Activated naive CD8-positive, alpha-beta T cell (primary cell): ENCODE data around the gene RNF144A.

Source experiments
- H3K27ac Mint-ChIP-seq: one replicate; pipeline ENCODE4 v1.8.0; 2021; ENCODE audit warnings: mixed read lengths
- H3K27me3 Mint-ChIP-seq: one replicate; pipeline ENCODE4 v1.8.0; 2021; ENCODE audit warnings: mixed read lengths
- H3K36me3 Mint-ChIP-seq: one replicate; pipeline ENCODE4 v1.8.0; 2021; ENCODE audit warnings: mixed read lengths
- H3K4me1 Mint-ChIP-seq: one replicate; pipeline ENCODE4 v1.8.0; 2021; ENCODE audit warnings: low read depth, mixed read lengths
- H3K4me3 Mint-ChIP-seq: one replicate; pipeline ENCODE4 v1.8.0; 2021; ENCODE audit warnings: mild to moderate bottlenecking, mixed read lengths
- H3K9me3 Mint-ChIP-seq: one replicate; pipeline ENCODE4 v1.8.0; 2021; ENCODE audit warnings: low read depth, mixed read lengths

Gene RNF144A

DNA sequence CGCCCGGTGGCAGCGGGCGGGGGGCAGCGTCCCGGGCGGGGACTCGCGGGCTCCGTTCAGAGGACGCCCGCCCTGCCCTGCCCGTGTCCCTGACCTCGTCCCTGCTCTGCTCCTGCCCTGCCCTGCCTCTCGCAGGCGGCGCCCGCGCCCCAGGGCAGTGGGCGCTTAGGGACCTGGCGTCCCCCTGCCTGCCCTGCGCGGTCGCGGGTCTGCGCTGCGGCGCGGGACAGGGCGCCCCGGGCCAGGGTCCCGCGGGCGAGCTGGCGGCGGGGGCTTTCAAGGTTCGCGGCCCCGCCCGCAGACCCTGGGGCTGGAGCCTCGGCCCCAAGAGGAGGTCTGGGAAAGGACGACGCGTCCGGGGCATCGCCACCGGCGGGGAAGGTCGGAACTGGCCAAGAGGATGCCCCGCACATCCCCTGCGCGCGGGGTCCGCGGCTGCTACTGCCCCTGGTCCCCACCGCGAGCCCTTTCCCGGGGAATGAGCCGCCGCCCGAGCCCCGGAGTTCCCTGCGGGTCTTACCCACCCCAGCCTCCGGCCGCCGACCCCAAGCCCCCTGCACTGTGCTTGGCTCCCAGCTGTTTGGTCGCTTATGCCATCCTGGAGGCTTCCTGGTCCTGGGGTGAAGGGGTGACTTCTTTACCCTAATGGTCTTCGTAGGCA is 679 bp downstream of the RNF144A start:
- Mint-ChIP-seq H3K36me3 (peaks cover 3% of the 10 kb centered on the region), H3K9me3 (no peaks in the 10 kb centered on the region), H3K4me1 (peaks cover 76% of the 10 kb centered on the region), H3K27ac (peak overlapping the region; percentile 77), H3K4me3 (peak overlapping the region; percentile 86), H3K27me3 (no peaks in the 10 kb centered on the region)

DNA sequence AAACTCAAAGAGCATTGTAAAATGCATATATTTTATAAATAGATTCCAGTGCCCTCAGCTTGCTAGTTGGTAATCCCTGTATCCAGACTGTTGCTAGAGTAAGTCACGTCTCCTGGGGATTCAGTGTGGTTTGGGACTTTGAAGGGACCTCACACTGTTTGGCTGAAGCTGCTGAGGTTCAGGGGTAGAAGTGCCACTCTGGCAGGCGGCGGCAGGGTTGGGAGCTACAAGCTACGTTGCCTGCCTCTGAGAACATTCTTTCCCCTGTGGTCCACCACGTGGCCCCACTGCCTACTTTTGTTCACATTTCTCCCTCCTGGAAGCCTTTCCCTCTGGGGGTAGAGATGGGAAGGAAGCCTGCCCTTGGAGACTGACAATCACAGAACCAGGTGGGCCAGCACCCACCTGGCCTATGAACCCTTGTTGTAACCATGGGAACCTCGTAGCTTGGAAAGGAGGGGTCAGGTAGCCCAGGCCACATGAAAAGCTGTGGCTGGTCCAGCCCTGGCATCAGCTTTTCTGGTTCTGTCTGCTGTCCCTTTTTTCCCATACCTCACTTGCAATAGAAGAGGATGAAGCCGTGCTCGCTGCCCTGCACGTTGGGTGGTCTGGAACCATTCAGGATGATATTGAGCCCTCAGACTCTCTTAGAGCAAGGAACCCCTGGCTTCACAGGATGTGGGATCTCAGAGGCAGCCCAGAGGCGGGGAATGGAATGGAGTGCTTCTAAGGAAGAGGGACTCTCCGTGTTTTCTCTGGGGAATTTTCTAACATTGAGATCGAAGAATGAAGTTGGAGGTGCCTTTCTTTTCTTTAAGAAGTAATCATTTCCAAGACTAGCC is 2.9 kb downstream of the RNF144A start:
- H3K27me3 Mint-ChIP-seq, result no peaks in the 10 kb centered on the region
- no peaks in the 10 kb centered on the region for H3K9me3 Mint-ChIP-seq
- peak overlapping the region; percentile 50 for H3K27ac Mint-ChIP-seq
- H3K4me3 Mint-ChIP-seq, result peak overlapping the region; percentile 86
- peaks cover 78% of the 10 kb centered on the region for H3K4me1 Mint-ChIP-seq
- no peaks in the 10 kb centered on the region for H3K36me3 Mint-ChIP-seq

DNA sequence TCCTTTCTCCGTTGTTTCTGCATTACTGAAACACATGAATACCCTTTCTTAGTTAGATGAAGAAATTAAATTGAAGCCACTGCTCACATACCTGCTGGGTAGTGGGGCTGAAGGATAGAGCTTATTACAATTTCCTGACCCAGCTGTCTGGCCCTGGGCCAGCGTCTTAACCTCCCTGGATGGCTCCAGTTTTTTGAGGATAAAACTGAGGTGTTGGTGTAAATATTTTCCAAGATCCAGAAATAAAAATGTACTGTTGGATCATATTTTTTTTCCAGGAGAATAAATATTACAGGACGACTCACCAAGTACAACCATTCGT is 3.5 kb downstream of the RNF144A start:
- peak overlapping the region; percentile 50 for H3K27ac Mint-ChIP-seq
- no peaks in the 10 kb centered on the region for H3K9me3 Mint-ChIP-seq
- H3K4me3 Mint-ChIP-seq, result peak overlapping the region; percentile 38
- no peaks in the 10 kb centered on the region for H3K27me3 Mint-ChIP-seq
- peaks cover 78% of the 10 kb centered on the region for H3K4me1 Mint-ChIP-seq
- no peaks in the 10 kb centered on the region for H3K36me3 Mint-ChIP-seq

DNA sequence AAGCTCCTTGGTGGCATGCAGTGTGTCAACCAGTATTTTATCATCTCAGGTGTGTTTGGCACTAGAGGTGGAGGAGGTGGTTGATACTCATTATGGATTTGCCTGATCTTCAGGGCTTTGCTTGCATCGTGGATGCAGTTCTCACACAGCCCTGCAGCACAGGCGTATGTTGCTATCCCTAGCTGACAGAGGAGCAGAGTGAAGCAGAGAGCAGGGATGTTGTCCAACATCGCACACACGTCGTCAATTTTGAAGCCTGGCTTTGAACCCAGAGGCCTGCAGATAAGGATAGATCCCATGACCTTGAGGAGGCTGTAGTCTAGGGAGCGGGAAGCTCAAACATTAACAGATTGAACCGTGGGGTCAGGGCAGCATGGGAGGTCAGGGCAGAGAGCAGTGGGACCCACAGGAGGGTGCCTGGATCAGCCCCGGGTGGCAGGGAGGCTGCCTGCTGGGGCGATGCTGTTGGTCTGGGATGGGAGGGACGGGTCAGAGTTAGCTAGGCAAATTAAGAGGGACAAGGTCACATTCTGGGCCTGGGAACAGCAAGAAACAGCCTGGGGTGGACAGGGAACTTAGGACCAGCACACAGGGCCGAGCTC is 4.2 kb downstream of the RNF144A start:
- Mint-ChIP-seq H3K9me3 (no peaks in the 10 kb centered on the region), H3K27me3 (no peaks in the 10 kb centered on the region), H3K4me1 (peaks cover 79% of the 10 kb centered on the region), H3K4me3 (peak overlapping the region; percentile 38), H3K27ac (no peak overlapping the region), H3K36me3 (peaks cover 4% of the 10 kb centered on the region)

DNA sequence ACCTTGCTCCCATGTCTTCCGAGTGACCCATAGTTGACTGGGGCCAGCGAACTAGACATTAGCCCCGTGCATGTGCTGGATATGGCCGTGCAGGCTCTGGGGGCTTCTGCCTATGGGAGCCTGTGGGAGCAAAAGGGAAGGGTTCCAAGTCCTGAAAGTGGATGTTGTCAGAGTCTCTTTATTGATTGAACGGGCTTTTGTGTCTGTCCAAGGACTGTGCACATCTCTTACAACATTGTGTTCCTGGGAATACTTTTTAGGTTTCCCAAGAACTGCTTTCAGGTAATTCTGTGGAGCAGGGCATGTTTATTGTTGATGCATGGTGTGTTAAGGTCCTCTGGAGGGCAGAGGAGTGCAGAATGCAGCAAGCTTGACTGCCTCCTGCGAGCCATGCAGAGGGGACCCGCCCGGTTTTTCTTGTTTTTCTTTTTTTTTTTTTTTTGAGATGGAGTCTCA is 5.0 kb downstream of the RNF144A start:
- no peaks in the 10 kb centered on the region for H3K9me3 Mint-ChIP-seq
- peaks cover 4% of the 10 kb centered on the region for H3K36me3 Mint-ChIP-seq
- no peaks in the 10 kb centered on the region for H3K27me3 Mint-ChIP-seq
- H3K4me3 Mint-ChIP-seq, result no peak overlapping the region
- H3K4me1 Mint-ChIP-seq, result peaks cover 84% of the 10 kb centered on the region
- peak overlapping the region; percentile 46 for H3K27ac Mint-ChIP-seq

DNA sequence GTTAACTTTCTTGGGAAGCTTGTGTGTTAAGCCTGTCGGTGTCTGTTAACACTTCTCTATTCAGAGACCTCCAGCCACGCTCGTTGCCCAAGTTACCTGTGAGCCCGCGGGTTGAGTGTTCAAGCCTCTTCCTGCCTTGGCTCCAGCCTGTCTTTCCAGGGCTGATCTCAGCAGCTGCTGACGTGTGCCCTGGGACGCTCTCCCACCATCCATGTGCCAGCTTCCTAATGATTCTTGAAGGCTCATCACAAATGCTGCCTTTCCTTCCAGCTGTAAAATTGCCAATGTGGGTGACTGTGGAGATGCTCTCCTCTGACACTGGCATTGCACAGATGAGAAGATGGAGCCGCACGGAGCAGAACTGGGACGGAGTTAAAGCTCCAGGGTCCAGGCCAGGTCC is 6.1 kb downstream of the RNF144A start:
- Mint-ChIP-seq H3K4me3 (no peak overlapping the region), H3K9me3 (peaks cover 3% of the 10 kb centered on the region), H3K36me3 (peaks cover 7% of the 10 kb centered on the region), H3K27me3 (no peaks in the 10 kb centered on the region), H3K27ac (no peak overlapping the region), H3K4me1 (peaks cover 95% of the 10 kb centered on the region)

DNA sequence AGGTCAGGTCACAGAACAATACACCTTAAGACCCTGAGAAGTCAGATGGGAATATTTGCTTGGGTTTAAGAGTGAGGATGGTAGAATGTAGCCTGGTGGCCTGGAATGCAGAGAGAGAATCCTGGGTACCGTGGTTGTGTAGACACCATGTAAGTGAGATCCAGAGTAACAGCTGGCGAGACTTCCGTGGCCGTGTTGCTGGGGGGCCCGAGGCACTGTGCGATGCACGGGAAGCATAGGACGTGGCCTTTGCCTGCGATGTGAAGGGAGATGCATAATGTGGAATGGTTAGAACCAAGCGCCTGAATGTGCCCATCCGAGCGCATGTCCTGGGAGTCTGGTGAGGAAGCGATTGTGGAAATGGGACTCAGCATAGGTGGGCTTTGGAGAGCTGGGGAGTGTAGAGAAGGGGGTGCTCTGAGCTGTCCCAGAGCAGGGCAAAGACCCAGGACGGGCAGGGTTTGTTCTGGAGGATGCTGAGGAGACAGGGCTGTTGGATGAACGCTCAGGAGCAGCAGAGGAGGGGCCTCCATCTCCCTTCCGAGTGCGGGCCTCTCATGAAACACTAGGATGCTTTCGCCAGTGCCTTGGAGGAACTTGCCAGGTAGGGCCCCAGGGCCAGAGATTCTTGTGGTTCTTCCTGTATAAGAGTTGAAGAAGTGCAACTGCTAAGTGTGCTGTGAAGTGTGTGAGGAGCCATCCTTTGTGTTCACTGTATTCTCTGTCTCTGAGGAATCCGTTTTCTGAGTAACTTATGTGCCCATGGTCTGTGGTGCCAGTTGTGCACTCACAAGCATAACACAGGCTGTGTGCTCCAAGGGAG is 7.1 kb downstream of the RNF144A start:
- Mint-ChIP-seq H3K36me3 (peaks cover 10% of the 10 kb centered on the region), H3K4me3 (peak overlapping the region; percentile 4), H3K27me3 (no peaks in the 10 kb centered on the region), H3K4me1 (peaks cover 97% of the 10 kb centered on the region), H3K27ac (peak overlapping the region; percentile 51), H3K9me3 (peaks cover 4% of the 10 kb centered on the region)

DNA sequence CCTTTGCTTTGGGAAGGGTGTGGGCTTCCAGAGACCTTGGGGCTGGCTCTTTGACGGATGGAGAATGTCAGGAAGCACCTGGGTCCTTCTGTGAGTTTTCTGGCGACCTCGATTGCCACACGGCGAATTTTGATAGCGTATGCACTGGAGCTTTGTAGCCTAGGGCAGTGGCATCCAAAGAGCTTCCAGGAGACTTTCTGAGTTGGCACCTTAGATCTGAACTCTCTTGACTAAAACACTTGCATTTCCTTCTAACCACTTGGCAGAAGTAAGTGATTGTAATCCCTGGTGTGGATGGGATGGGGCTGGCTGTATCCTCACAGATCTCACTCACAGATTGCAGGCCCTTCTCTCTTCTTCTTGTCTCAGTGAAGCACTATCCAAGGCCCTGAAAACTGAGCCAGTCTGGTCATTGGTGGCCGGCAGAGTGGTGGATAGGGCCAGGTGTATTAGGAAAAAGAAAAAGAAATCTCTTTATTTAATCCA is 7.8 kb downstream of the RNF144A start:
- Mint-ChIP-seq H3K4me3 (no peak overlapping the region), H3K36me3 (peaks cover 10% of the 10 kb centered on the region), H3K27ac (peak overlapping the region; percentile 51), H3K4me1 (peaks cover 98% of the 10 kb centered on the region), H3K9me3 (peaks cover 4% of the 10 kb centered on the region), H3K27me3 (no peaks in the 10 kb centered on the region)

DNA sequence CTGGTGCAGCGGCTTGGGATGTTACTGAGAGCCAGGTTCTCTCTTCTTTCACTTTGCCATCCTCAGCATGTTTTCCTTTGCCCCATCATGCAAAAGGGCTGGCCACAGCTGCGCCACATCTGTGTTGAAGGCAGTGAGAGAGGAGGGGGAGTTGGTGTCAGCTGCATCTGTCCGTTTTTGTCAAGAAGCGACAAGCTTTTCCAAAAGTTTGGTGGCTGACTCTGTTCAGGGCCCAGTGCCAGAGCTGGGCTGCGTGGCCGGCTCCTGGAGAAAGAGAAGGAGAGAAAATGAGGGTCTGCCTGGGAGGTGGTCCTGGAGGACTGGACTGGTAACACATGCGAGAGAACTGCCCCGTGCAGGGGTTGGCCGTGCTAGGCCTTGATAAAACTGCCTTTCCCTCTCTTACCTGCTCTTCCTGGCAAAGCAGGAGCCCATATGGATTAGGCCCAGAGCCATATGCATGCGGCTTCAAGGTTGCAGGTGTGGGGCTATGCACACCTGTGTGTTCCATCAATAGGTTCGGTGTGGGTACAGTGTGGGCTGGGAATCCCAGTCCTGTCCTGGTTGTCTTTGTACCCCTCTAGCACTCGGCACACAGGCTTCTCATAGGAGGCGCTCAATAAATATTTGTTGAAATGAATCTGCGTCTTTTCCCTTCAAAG is 9.0 kb downstream of the RNF144A start:
- peaks cover 10% of the 10 kb centered on the region for H3K36me3 Mint-ChIP-seq
- H3K4me1 Mint-ChIP-seq, result peaks cover 91% of the 10 kb centered on the region
- no peak overlapping the region for H3K4me3 Mint-ChIP-seq
- no peaks in the 10 kb centered on the region for H3K27me3 Mint-ChIP-seq
- H3K9me3 Mint-ChIP-seq, result peaks cover 4% of the 10 kb centered on the region
- peak overlapping the region; percentile 12 for H3K27ac Mint-ChIP-seq

DNA sequence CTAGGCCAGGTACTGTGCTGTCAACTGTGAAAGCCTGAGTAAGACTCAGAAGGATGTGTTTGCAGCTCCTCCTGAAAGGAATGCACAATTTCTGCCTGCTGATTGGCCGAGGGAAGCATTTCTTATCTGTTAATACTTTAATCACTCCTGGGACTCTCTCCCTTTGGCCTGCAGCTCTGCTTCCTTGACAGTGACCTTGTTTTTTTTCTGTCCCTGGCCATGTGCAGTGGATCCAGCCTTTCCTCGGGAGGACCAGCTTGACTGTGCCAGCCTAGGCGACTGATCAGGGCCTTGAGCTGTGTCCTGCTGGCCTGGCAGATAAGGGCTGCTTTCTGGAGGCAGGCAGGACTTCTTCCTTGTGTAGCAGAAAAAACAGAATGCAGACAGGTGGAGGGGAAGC is 10.0 kb downstream of the RNF144A start:
- H3K27me3 Mint-ChIP-seq, result no peaks in the 10 kb centered on the region
- no peak overlapping the region for H3K27ac Mint-ChIP-seq
- peaks cover 11% of the 10 kb centered on the region for H3K9me3 Mint-ChIP-seq
- H3K36me3 Mint-ChIP-seq, result peaks cover 19% of the 10 kb centered on the region
- H3K4me1 Mint-ChIP-seq, result peaks cover 90% of the 10 kb centered on the region
- no peak overlapping the region for H3K4me3 Mint-ChIP-seq

DNA sequence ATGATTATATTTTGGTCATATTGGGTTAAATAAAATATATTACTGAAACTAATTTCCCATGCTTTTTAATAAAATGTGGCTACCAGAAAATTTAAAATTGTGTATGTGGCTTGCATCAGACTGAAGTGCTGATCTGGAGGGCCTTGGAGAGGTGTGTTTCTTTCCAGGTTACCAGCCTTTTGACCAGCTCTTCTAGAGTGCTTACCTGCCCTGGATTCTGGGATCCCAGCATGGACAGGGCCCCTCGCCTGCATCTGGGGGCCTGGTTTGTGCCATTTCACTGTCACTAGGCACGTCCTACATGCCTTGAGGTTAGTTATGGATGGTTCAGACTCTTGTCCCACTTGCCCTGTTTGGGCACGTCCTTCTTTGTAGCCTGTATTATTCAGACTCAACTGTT is 10.5 kb downstream of the RNF144A start:
- H3K9me3 Mint-ChIP-seq, result peaks cover 13% of the 10 kb centered on the region
- H3K4me3 Mint-ChIP-seq, result no peak overlapping the region
- peaks cover 19% of the 10 kb centered on the region for H3K36me3 Mint-ChIP-seq
- H3K4me1 Mint-ChIP-seq, result peaks cover 92% of the 10 kb centered on the region
- no peaks in the 10 kb centered on the region for H3K27me3 Mint-ChIP-seq
- no peak overlapping the region for H3K27ac Mint-ChIP-seq

DNA sequence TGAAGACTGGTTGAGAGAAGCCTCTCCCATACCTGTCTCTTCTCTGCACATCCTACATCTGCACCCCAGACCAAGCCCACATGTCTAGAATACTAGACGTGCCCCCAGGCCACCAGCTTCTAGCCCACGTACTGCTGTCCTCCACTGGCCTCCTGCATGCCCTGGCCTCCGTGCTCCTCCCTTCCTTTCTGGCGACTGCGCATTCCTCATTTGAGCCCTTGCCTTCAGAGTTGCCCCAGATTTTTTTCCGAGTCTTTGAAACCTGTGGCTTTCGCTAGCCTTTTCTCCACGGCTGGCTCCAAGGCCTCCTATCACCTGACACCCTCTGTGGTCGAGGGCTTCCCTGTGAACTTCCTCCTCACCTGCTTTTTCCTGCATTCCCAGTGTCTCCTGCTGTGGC is 11.2 kb downstream of the RNF144A start:
- peak overlapping the region; percentile 78 for H3K27ac Mint-ChIP-seq
- peaks cover 92% of the 10 kb centered on the region for H3K4me1 Mint-ChIP-seq
- peaks cover 13% of the 10 kb centered on the region for H3K9me3 Mint-ChIP-seq
- H3K27me3 Mint-ChIP-seq, result no peaks in the 10 kb centered on the region
- H3K36me3 Mint-ChIP-seq, result peaks cover 19% of the 10 kb centered on the region
- peak overlapping the region; percentile 38 for H3K4me3 Mint-ChIP-seq

DNA sequence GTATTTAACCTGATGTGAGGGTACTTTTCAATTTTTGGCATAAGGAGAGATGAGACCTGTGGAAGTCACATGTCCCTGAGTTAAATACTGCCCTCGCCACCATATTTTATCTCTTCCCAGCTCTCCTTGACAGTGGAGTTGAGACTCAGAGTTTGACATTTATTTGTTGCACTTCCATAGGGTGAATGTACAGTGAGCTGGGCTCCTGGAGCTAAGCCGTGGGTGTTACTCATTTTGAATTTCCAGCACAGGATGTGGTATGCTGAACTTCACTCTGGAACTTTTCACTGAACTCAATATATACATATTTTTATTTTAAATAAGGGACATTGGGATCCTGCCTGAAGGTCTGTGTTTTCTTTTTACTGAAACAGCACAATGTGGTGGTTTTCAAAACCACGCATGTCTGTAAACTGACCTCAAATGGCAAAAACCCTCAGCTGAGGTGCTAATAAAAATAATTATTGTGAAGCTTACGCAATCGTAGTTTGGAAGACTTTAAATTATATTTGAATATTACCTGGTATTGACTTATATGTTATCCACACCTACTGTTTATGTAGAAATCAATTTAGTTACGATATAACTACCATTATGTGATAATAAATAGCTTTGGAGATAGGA is 12.1 kb downstream of the RNF144A start:
- Mint-ChIP-seq H3K27me3 (no peaks in the 10 kb centered on the region), H3K4me3 (no peak overlapping the region), H3K27ac (peak overlapping the region; percentile 52), H3K9me3 (peaks cover 13% of the 10 kb centered on the region), H3K4me1 (peaks cover 90% of the 10 kb centered on the region), H3K36me3 (peaks cover 19% of the 10 kb centered on the region)
